GM21528 (cell line): ENCODE measurements around the gene THSD1.

Experiments used
- ATAC-seq: cut with Tn5 transposase; IDR thresholded peaks from one replicate; pipeline ENCODE4 v1.9.1; 2021; ENCODE audit warnings: mild to moderate bottlenecking, moderate library complexity; ENCODE audit not compliant: unreplicated experiment, low FRiP score

Gene THSD1

GRCh38 chr13:52405767-52406494 lies at the start of gene THSD1:
THSD1 (minus strand) TSS chr13:52406172; CDS start chr13:52402600, 3,572 bp downstream.
- no peak for ATAC-seq

DNA sequence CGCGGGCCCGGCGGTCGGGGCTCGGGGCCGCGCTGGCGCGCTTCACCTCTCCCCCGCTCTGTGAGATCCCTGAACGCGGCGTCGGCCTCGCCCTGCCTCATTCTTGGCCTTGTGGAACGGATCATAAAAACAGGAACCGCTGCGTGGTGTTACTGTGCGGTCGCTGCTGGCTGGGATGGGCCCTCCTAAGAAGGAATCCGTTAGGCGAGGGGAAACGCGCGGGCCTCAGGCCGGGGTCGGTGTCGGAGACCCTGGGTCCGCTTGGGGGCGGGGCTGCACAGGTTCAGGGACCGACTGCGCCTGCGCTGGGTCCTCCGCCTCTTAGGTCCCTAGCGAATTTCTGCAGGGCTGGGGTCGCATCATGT lies 49.7 kb upstream of the THSD1 start:
- ATAC-seq: peak; percentile 44

- ATAC-seq: peak; percentile 86
Measured at GRCh38 chr13:52454820-52455676, 49.1 kb upstream of the THSD1 start, which contains the start of gene CKAP2. CKAP2 (plus strand) TSS chr13:52455478; CDS start chr13:52455557, 79 bp downstream.

DNA sequence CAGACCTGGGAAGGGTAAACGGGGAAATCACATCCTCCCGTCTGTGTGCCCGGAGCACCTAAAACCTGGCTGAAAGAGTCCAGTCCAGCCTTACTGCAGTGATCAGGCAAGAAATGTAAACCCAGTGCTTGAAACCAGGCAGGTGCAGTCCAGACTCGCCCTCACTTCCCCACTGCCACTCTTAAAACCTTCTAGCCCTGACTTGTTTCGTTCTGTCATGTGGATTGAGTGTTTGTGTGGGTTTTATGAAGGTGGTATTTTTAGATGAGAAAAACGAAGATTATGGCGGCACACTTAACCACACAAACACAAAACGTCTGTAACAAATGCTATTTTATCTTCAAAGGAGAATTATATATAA lies 48.5 kb upstream of the THSD1 start:
- peak; percentile 29 for ATAC-seq

DNA sequence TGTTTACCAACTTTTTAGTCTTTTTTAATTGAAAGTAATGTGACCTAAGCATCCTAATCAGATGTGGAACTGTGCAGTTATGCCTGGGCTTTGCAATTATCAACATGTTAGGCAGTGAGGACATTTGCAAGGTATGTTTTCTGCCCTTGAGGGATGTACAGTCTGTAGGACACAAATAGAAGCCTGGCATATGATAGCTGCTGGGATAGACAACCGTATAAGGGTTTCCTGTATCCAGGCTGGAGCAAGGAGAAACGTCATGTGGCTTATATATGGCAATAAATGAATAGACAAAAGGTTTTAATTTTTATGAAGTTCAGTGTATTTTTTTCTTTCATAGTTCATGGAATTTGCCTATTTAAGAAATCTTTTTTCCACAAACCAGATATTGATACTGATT lies 46.5 kb upstream of the THSD1 start:
- no peak for ATAC-seq

GRCh38 chr13:52451135-52451804 lies 45.3 kb upstream of the THSD1 start:
- no peak for ATAC-seq

GRCh38 chr13:52450793-52451116 lies 44.8 kb upstream of the THSD1 start:
- no peak for ATAC-seq

GRCh38 chr13:52450012-52450792 lies 44.2 kb upstream of the THSD1 start, which contains the start of gene VPS36:
VPS36 (minus strand) TSS chr13:52450634; CDS start chr13:52450594, 40 bp downstream.
- peak; percentile 68 for ATAC-seq

DNA sequence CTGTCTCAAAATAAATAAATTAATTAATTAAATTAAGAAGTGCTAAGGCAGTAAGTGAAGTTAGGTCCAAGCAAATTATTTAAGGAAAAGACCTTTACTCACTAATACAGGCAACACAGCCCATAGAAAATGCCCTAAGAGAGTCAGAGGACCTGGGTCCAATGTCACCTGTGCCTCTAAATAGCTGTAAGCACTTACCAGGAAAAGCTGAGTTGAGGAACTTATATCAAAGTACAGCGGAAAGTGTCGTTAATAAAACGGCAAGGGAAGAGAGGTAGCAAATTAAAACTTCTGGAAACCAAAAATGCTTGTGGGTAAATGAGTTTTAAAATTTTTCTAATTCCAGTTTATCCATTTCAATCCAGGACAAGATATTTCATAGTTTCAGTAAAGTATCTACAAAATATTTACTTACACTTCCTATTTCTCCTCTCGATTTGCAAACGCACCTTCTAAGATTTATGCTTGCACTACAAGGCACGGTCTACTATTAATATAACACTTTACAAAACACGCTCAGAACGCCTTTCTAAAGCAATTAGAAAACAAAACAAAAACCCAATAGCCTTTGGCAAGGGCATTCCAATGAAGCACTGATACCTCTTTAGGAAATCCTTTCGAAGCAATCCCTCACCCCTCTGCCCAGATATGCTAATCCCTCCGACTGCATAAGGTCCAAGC lies 43.5 kb upstream of the THSD1 start:
- ATAC-seq: peak; percentile 6

- no peak for ATAC-seq
Measured at GRCh38 chr13:52447815-52448552, 42.0 kb upstream of the THSD1 start.

- no peak for ATAC-seq
Measured at GRCh38 chr13:52447354-52447753, 41.4 kb upstream of the THSD1 start.

DNA sequence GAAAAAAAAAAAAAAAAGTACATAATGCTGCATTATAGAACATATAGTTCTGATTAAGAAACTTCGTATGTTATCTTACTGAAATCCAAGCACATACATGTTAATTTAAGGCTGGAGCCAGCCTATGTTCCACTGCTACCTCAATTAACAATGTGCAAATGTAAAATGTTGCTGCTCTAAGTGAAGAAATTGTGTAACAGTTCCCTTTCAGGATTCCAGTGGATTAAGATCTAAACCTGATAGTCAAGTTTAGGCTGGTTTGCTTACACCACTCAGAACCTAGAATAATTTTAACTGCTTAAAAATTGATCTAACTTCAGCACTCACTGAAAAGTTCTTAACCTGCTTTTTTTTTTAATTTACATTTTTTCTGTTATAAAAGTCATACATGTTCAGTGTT lies 40.3 kb upstream of the THSD1 start:
- no peak for ATAC-seq

DNA sequence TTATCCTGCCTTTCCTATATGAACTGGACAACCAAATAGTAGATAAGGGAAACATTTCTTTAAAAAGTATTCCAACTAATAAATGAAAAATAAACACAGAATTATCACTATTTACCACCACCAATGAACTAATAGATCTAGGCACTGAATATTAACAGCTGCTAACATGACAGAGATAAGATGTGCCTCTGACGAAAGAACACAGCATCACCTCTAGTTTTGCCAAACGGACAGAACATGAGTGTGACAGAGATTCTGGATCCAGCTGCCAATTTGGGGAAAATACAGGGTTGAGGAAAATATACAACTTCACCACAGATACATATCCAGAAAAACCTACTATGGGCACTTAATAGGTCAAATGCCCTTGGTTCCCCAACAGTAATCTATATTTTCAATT lies 26.5 kb upstream of the THSD1 start:
- ATAC-seq: no peak

DNA sequence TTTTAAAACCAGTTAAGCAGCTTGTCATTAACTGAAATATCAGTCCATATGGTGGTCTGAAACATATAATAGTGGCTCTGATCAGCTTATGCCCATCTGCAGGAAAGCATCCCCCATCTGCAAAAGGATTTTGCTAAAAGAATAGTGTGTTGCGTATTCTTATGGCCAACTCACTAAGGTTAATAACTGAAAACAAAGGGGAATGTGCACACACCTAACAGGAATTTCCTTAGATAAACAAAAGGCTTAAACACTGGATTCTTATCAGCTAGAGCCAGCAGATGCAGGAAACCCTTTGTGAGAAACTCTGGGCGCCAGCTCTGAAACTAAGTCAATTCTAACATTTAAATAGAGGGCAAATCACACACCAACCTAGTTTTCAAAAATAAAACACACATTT lies 22.3 kb upstream of the THSD1 start:
- ATAC-seq: no peak

GRCh38 chr13:52421216-52421615 lies 15.2 kb upstream of the THSD1 start:
- ATAC-seq: no peak

GRCh38 chr13:52419080-52419479 lies 13.1 kb upstream of the THSD1 start:
- no peak for ATAC-seq

DNA sequence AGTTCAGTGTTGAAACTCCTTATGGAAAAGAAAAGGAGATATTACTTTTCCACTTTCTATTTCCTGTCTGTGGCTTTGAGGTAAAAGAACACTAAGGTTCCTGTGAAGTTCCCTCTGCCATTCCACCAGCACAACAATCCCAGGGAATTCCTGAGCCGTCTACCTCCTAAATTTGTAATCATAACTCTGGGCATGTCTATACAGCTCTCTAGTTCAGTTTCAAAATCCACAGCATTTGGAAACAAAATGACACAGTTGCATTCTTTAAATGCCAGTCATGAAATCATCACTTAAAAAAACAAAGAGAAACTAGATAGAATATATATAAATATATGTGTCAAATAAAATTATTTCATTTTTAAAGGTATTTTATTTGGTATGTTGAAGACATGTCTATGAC lies 9.0 kb upstream of the THSD1 start:
- ATAC-seq: no peak

GRCh38 chr13:52414051-52414450 lies 8.1 kb upstream of the THSD1 start:
- no peak for ATAC-seq

DNA sequence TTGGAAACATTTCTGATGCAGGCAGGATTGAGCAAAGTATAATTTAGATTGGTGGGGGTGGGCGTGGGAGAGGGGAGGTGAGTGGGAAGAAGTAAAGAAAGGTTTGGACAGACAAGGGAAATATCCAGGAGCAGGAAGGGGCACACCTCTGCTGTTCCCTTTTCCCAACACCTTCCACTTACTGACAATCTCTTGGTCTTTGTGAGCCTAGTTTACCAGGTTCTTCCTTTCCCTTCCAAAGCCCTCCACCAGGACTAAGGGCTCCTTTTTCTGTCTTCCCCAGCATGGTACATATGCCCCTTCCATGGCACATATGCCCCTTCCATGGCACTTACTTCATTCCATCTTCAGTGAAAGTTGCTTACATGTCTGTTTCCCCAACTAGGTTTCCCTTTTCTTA lies 6.2 kb upstream of the THSD1 start:
- no peak for ATAC-seq
